Measurements from ENCODE around the gene CASD1. TPM values are rescaled to one million over a fixed set of nuclear protein-coding genes. Genes with fewer than 3 reads are reported as not detected.

CASD1 gene
- polyA plus RNA-seq, 2 donors, result 3.9 to 5.7 TPM

DNA sequence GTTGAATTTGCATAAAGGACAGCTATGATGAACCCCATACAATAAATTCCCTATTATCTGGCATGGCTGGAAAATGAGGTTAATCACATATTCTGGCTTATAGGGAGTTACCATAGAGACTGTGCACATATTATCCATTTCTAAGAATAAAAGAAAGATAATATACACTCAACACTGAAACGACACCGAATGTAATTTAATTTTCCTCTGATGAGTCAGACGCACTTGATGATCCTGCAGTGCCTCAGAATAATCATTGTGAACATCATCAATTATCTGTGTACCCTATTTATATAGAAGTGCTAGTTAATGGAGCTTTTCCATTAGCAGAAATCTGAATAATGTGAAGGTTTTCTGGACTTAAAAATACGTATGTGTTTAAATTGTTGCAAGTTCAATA is 86.1 kb downstream of the CASD1 start:
- WGBS, 2 donors, result 71 to 76% methylated on average over 4 of the region's 4 CpGs
- Histone ChIP-seq H3K27me3 (ENCODE audit: control insufficient read depth in 1 of 2, insufficient read depth in 2 of 2, low read length in 2 of 2) (no peaks in the 10 kb centered on the region), H3K27ac (ENCODE audit: low read depth in 2 of 2, low read length in 1 of 2) (no peak overlapping the region), H3K9me3 (ENCODE audit: control insufficient read depth in 2 of 2, insufficient read depth in 1 of 2, low read depth in 1 of 2, low read length in 1 of 2) (no peaks in the 10 kb centered on the region), H3K36me3 (ENCODE audit: control insufficient read depth in 2 of 2, insufficient read depth in 2 of 2, low read length in 1 of 2) (no peaks in the 10 kb centered on the region), H3K4me3 (ENCODE audit: low read depth in 1 of 2, low read length in 2 of 2) (no peak overlapping the region), H3K4me1 (ENCODE audit: control insufficient read depth in 2 of 2, insufficient read depth in 2 of 2, low read length in 1 of 2) (no peaks in the 10 kb centered on the region)

DNA sequence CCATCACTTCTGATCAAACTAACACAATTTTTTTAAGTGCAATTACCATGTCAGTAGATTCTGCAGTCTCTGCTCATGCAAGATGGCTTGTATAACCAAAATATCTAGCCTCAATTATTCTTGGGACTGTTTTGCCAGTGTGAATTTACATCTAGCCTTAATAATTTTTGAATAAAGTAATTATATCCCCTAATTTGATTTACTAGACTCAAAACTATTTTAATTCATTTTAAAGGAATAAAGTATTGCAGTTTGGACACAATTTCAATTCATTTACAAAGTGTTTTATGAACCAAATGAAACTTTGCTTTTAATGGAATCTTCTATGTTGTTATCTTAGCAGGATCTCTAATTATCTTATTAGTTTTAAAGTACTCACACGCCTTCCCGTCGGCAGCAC is 90.7 kb downstream of the CASD1 start:
- H3K27me3 ChIP-seq (ENCODE audit: control insufficient read depth in 1 of 2, insufficient read depth in 2 of 2, low read length in 2 of 2), result no peaks in the 10 kb centered on the region
- no peaks in the 10 kb centered on the region for H3K4me1 ChIP-seq (ENCODE audit: control insufficient read depth in 2 of 2, insufficient read depth in 2 of 2, low read length in 1 of 2)
- H3K4me3 ChIP-seq (ENCODE audit: low read depth in 1 of 2, low read length in 2 of 2), result no peak overlapping the region
- no peaks in the 10 kb centered on the region for H3K9me3 ChIP-seq (ENCODE audit: control insufficient read depth in 2 of 2, insufficient read depth in 1 of 2, low read depth in 1 of 2, low read length in 1 of 2)
- H3K36me3 ChIP-seq (ENCODE audit: control insufficient read depth in 2 of 2, insufficient read depth in 2 of 2, low read length in 1 of 2), result no peaks in the 10 kb centered on the region
- 88 to 95% methylated on average over 3 of the region's 3 CpGs for WGBS, 2 donors
- H3K27ac ChIP-seq (ENCODE audit: low read depth in 2 of 2, low read length in 1 of 2), result no peak overlapping the region

DNA sequence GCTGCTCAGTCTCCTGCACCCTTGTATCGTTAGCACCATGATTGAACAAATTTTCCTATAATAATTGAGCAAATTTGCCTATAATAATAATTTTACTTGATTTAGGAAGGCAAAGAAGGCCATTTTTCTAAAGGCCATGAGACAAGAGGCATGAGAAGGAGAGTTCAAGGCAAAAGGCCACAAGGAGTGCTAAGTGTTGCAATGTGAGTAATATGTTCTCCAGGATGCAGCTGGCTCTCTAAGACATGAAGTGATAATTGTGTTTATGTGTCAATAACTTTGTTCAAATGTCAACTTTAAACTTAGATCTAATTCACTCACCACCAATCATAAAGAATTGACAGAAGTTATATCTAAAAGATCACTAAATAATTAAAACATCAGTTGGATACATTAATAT is 92.6 kb downstream of the CASD1 start:
- Histone ChIP-seq H3K27ac (ENCODE audit: low read depth in 2 of 2, low read length in 1 of 2) (no peak overlapping the region), H3K27me3 (ENCODE audit: control insufficient read depth in 1 of 2, insufficient read depth in 2 of 2, low read length in 2 of 2) (no peaks in the 10 kb centered on the region), H3K4me3 (ENCODE audit: low read depth in 1 of 2, low read length in 2 of 2) (no peak overlapping the region), H3K9me3 (ENCODE audit: control insufficient read depth in 2 of 2, insufficient read depth in 1 of 2, low read depth in 1 of 2, low read length in 1 of 2) (no peaks in the 10 kb centered on the region), H3K4me1 (ENCODE audit: control insufficient read depth in 2 of 2, insufficient read depth in 2 of 2, low read length in 1 of 2) (no peaks in the 10 kb centered on the region), H3K36me3 (ENCODE audit: control insufficient read depth in 2 of 2, insufficient read depth in 2 of 2, low read length in 1 of 2) (no peaks in the 10 kb centered on the region)
- WGBS, 2 donors, result 96 to 97% methylated on average over 1 of the region's 1 CpG

DNA sequence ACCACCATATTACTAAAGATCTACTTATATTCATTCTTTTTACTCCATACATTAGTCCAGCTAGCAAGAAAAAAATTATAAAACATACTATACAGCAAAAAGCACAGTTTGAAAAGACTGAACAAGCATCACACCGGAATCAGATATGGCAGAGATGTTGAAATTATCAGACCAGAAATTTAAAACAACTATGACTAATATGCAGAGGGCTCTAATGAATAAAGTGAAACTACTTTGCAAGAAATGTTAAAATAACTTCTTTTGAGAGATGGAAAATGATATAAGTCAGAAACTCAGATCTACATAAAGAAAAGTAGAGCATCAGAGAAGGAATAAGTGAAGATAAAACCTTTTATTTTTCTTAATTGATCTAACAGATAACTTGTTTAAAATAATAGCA is 95.4 kb downstream of the CASD1 start:
- WGBS, 2 donors, result 88 to 93% methylated on average over 1 of the region's 1 CpG

More for the DNA sequence above, 95.4 kb downstream of the CASD1 start:
- Histone ChIP-seq H3K4me1 (ENCODE audit: control insufficient read depth in 2 of 2, insufficient read depth in 2 of 2, low read length in 1 of 2) (no peaks in the 10 kb centered on the region), H3K27me3 (ENCODE audit: control insufficient read depth in 1 of 2, insufficient read depth in 2 of 2, low read length in 2 of 2) (no peaks in the 10 kb centered on the region), H3K36me3 (ENCODE audit: control insufficient read depth in 2 of 2, insufficient read depth in 2 of 2, low read length in 1 of 2) (no peaks in the 10 kb centered on the region), H3K27ac (ENCODE audit: low read depth in 2 of 2, low read length in 1 of 2) (no peak overlapping the region), H3K4me3 (ENCODE audit: low read depth in 1 of 2, low read length in 2 of 2) (no peak overlapping the region), H3K9me3 (ENCODE audit: control insufficient read depth in 2 of 2, insufficient read depth in 1 of 2, low read depth in 1 of 2, low read length in 1 of 2) (no peaks in the 10 kb centered on the region)

Other genes starting within 250 kb of the CASD1 start
- 10 to 100 TPM; 13.4 to 26.4 TPM for gene COL1A2, start 114.9 kb upstream of the CASD1 start, polyA plus RNA-seq
- gene SGCE, start 146.3 kb downstream of the CASD1 start, polyA plus RNA-seq, result 1 to 10 TPM; 2.2 to 6.7 TPM

Measured in esophagus (tissue), 2 donors.